SIG-M5 treated with dmso at 0.1 percent for 504 hours (cell line): Measurements from ENCODE around the gene FGF18.

Experiments
- DNase-seq: peaks from one replicate; lab custom pipeline; 2025; ENCODE audit not compliant: unreplicated experiment; lab: John Stamatoyannopoulos, UW

Gene FGF18

GRCh38 chr5:171422495-171422894 is 3.0 kb downstream of the FGF18 start:
- no peak for DNase-seq

DNA sequence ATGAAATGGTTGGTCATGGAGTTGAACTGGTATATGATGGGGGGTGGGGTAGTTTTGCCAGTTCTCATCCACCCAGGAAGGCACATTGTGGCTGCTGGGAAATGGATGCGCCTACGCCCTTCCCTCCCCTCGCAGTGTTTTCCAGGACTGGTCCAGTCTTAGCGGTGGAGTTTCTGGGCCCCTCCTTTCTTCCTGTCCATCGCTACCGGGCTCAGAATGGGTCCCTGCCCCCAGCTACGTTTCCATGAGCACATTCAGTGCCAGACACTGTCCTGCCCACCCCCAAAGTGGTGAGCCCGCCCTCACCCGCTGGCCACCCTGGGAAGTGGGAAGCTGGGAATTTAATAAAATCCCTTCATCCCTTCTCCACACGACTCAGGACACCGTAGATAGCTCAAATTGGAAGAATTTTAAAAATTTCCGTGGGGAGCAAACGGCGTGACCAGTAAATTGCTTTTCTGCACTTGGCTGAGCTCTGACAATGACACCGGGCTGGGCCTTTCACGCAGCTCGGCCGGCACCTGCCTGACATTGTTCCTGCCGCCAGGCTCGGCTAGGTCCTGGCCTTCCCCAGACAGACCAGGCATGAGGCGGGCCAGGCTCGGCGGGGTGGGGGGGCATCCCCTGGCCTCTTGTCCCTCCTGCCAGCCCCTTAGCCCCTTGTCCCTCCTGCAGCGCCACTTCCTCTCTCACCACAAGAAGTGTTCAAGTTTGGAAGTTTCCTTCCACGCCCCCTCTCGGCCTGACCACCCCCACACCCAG is 3.6 kb downstream of the FGF18 start:
- DNase-seq = no peak

- DNase-seq = no peak
Measured at GRCh38 chr5:171424726-171425125, 5.3 kb downstream of the FGF18 start.

GRCh38 chr5:171425596-171426244 is 6.3 kb downstream of the FGF18 start:
- DNase-seq = no peak

DNA sequence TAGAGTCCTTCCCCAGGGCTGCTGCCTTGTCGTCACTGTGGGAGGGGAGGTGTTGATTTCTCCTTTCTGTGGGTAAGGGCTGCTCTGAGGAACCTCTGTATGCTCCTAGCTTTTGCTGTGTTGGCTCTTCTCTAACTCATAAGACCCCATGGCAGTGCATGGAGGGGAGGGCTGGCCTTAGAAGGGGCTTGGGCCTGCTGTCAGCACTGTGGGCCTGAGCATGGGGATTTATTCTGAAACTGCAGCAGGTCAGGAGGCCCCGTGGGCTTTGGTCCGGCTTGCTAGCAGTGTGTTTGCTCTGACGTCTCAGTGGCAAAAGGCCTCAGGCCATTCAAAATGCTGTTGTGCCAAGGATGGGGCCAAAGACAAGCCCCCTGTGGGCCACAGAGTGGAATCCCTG is 6.8 kb downstream of the FGF18 start:
- no peak for DNase-seq

- no peak for DNase-seq
Measured at GRCh38 chr5:171426680-171427079, 7.2 kb downstream of the FGF18 start.

GRCh38 chr5:171427318-171428167 is 8.1 kb downstream of the FGF18 start:
- no peak for DNase-seq

DNA sequence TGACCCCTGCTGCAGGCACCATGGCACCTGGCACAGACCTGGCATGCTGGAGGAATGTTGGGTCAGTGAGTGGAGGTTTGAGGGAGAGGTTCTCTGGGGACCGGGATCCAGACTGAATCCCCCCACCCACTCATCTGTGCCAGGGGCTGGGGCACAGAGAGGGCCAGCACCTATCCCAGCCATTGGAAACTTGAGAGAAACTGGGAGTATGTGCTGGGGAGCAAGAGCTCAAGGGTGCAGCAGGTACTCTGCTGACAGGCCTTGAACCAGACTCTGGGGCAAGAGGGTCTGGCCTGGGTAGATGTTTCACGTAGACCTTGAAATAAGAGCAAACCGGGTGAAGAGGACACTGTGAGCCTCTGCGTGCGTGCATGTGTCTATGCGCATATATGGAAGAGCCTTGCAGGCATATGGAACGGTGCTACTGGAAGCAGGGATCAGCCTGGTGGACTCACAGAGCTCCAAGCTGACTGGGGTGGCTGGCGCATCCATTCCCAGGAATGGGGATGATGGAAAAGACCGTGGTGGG is 8.8 kb downstream of the FGF18 start:
- no peak for DNase-seq

GRCh38 chr5:171428809-171429542 is 9.5 kb downstream of the FGF18 start:
- DNase-seq = no peak

DNA sequence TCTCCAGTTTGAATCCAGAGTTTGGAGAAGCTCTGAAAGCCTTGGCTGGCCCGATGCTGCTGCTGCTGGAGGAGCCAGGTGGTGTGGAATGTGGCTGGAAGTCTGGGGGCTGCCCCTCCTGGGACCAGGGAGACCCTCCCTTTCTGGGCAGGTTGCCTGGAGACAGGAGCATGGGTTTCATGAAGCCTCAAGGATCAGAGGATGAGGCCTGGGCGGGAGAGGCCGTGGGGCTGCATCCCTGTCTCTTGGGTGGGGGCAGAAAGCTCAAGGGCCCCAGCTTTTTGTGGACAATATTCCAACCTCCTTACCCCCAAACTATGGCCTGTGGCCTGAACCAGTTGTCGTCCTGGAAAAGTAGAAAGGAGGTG is 10.1 kb downstream of the FGF18 start:
- no peak for DNase-seq

DNA sequence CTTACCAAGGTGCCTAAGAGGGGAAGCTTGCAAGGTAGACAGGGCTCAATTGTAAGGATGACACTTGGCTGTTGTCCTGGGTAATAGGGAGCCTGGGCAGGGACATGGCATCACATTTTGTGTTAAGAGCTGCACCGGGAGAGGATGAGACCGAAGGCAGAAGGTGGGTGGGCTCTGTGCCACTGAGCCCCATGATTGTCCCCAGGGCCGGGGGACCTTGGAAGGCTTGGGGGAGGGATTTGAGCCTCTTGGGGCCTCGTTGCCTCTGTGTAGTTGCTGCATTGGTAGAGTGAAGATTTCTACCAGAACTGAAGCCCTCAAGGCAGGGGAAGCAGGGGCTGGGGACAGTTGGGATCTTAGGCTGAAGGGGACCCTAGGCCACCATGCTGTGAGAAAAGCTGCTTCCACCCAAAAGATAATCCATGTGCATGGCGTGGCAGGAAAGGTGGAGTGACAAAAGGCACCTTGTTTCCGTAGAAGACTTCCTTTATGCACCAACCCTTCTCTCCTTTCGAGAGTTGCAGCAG is 11.9 kb downstream of the FGF18 start:
- DNase-seq = no peak

DNA sequence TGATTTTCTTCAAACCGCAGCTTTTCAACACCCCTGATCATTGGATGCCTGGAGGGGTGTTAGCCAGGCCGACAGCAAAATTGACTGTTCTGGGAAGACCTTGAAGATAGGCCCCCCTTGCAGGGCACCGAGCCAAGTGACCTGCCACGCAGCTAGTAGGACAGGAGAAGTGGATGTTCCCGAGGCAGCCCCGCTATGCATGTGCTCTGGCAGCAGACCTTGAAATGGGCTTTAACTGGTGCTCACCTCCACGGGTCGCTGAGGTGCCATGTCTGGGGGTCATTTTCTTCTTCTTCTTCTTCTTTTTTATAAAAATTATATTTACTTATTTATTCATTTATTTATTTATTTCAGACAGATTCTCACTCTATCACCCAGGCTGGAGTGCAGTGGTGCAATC is 12.6 kb downstream of the FGF18 start:
- no peak for DNase-seq

- no peak for DNase-seq
Measured at GRCh38 chr5:171432583-171433351, 13.3 kb downstream of the FGF18 start.

DNA sequence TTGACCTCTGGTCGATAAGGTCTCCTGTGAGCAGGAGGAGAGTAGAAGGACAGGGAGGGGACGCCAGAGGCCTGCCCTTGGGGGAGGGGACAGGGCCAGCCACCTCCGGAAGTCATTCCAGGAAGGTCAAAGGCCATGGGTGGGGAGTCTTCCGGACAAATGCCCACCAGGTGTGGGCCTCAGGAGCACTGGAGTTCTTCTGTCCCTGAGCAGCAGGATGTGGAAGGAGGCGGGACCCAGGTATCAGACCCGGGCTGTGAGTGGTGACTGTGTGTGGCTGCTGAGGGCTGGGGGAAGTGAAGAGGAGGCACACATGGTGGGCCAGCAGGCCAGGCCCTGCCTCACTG is 13.9 kb downstream of the FGF18 start:
- DNase-seq = no peak

- no peak for DNase-seq
Measured at GRCh38 chr5:171433982-171434676, 14.7 kb downstream of the FGF18 start.

DNA sequence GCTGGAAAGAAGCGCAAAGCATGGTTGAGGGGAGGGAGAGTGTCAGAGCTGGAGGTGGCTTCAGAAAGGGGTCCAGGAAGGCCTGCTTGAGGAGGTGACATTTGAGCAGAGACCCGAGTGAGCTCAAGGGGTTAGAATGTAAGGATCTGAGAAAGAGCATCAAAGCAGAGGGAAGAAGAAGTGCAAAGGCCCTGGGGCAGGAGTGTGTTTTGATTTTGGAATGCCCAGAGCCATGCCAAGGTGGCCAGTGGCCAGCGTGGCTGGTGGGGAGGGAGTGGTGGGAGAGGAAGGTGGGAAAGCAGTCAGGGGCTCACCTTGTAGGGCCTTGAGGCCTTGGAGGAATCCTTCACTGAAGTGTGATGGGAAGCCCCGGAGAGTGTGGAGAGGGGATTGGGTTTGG is 15.4 kb downstream of the FGF18 start:
- DNase-seq = no peak

DNA sequence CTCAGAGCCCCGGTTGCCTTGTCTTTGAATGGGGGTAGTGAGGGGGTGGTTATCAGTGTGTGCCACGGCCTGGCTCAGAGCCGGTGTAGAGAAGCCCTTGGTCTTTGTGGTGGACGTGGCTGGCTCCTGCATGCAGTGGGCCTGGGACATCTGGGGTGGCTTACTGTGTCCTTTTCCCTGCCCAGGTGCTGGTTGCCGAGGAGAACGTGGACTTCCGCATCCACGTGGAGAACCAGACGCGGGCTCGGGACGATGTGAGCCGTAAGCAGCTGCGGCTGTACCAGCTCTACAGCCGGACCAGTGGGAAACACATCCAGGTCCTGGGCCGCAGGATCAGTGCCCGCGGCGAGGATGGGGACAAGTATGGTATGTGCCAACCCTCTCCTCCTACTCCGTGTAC is 16.5 kb downstream of the FGF18 start:
- no peak for DNase-seq

DNA sequence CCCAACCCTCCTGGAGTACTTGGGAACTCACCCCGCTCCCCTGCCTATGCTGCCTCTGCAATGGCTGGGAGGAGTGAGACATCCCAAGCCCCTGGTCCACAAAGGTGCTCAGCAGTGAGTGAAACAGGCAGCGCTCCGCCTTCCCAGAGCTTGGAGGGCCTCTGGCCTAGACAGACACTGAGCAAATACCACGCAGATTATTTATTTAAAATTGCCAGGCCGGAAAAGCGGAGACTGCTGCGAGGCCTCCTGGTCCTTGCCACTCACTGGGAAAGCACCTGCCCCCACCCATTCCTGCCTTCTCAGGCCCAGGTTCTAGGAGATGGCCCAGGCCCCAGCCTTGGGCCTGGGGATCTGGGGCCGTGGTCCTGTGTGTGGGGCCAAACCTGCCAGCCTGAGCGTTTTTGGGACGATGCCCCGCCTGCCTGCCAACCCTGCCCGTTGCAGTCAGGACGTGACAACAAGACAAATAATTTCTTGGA is 17.4 kb downstream of the FGF18 start:
- no peak for DNase-seq

DNA sequence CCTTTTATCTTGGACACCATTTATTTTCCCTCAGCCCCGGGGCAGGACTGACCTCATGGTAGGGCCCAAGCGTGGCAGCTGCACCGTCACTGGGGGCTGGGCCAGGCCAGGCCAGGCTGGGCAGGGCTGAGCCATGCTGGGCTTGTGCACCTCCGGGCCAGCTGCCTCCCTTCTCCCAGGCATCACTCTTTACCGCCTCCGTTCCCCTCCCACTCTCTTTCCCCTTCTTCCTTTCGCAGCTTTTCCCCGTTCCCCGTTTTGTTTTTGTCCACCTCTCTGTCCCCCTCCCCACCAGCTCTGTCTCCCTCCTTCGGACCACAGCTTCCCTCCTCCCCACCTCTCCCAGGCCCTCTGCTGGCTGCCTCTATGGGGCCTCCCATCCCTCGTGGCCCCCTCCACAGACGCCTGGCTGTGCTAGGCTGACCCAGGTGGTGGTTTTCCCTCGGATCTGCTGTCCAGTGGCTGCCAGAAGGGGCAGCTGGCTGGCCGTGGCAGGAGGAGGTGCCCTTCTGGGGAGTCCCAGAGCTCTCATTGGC is 17.9 kb downstream of the FGF18 start:
- no peak for DNase-seq
